GM19043 (cell line): Measurements from ENCODE around the gene ADAR.

Experiments used
- ATAC-seq: cut with Tn5 transposase; IDR thresholded peaks from one replicate; pipeline ENCODE4 v1.9.1; 2021; ENCODE audit warnings: low read depth; ENCODE audit not compliant: unreplicated experiment

The ADAR gene

GRCh38 chr1:154616659-154617345 lies 8.8 kb upstream of the ADAR start:
- ATAC-seq, result no peak

GRCh38 chr1:154615411-154615810 lies 7.4 kb upstream of the ADAR start:
- no peak for ATAC-seq

DNA sequence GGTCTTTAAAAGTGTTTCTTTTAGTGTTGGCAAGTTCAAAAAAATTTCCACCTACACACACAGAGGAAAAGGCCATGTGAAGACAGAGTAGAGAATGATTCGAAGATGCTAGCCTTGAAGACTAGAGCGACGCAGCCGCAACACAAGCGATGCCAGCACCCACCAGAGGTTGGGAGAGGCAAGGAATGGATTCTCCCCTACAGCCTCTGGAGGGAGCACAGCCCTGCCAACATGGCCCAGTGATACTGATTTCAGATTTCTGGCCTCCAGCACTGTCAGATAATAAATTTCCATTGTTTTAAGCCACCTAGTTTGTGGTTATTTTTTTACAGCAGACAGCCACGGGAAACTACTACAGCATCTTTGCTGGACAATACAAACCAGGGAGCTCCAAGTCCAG lies 6.9 kb upstream of the ADAR start:
- ATAC-seq, result no peak

DNA sequence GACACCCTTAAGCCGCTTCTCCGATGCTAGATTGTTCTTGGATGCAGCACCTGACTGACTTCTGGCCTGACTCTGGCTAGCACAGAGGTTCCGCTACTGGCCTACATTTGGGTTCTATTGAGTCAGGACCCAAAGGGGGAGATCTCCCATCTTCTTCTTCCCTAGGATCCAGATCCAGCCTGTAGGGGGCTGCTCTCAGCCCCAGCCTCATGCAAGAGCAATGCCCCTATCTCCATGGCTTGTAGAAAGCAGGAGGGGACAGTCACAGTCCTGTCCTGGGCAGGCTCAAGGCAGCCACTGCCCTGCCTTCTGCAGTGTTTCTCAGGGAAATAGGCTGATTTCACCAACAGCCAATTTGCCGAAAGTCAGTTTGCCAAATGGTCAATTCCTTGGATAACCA lies 6.3 kb upstream of the ADAR start:
- ATAC-seq, result no peak

- ATAC-seq, result no peak
Observed at GRCh38 chr1:154611150-154611862, 3.3 kb upstream of the ADAR start.

- ATAC-seq, result no peak
Observed at GRCh38 chr1:154609398-154610380, 1.7 kb upstream of the ADAR start.

DNA sequence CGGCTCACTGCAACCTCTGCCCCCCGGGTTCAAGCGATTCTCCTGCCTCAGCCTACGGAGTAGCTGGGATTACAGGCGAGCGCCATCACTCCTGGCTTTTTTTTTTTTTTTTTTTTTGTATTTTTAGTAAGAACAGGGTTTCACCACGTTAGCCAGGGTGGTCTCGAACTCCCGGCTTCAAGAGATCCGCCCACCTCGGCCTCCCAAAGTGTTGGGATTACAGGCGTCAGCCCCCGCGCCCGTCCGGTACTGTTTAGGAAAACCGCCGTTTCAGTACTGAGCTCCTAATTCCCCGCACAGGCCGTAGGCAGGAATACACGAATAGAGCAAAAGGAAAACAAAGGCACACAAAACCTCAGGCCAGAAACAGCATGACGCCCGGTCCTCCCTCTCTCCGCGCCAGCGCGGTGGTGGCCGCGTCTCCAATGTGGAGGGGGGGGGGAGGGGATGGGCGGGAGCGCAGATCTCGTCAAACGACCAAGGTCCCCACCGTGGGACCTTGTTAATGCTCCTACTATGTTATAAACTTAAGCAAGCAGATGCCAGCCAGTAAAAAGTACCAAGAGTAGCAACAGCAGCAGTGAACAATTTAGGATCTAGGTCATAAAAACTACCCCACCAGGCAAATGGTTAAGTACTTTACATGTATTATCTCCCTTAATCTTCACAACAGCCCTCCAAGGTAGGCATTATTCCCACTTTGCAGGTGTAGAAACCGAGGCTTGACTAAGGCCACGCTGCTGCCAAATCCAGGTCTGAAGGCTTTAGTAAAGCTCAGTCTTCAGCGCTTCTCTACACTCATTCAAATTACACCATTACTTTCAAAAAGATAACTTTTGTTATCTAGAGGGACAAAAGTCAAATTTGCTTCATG lies 648 bp upstream of the ADAR start:
- no peak for ATAC-seq

GRCh38 chr1:154607106-154607608 lies 829 bp downstream of the ADAR start:
- ATAC-seq, result no peak

GRCh38 chr1:154605534-154605933 lies 2.5 kb downstream of the ADAR start:
- ATAC-seq, result no peak

DNA sequence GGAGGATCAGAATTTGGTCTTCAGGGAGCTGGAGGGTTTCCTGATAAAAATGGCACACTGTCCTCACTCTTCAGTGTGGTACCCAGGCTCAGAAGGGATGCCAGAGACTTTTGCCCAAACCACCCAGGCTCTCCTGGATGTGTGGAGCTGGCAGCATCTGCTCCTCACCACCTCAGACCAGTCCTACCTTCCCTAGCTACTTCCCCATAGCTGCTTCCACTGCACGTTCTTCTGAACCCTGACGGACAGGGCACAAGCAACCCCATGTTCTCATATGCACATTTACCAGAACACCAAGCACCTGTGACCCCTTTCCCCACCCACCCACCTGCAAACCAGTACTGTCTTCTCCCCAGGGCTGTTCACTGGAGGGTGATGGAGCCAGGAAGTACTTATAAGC lies 4.7 kb downstream of the ADAR start:
- no peak for ATAC-seq

- ATAC-seq, result no peak
Observed at GRCh38 chr1:154599658-154600057, 8.3 kb downstream of the ADAR start.

DNA sequence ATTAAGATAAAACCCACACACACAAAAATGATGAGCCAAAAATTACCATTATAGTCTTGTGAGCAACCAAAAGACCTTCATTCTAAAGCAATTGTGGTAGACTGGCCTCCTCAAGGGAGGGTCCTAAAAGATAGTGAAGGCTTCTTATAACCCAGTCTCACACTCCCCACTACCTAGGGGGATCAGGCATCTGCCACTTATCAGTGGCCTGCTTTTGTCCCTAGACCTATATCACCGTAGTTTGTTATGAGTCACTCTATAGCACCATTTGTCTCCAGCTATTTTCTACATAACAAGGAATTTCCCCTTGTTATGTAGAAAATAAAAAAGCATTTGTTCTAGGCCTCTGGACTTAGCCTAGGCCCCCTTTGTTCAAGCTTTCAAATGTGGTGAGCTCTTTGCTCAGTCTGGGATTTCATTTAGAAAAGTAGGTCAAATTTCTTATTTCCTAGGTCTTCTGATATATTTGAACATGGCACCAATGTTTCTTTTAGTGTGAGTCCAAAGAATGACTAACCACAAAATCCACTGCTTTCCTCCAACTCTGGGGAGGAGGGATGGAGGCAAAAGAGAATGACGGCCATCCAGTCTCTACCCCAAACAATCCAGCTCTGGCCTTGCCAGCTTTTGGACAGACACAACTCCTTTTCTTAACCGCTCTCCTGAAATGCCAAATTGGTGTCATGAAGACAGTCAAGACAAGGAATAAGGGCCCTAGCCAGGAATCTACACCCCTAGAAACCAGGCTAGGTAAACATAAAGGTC lies 8.9 kb downstream of the ADAR start:
- ATAC-seq, result no peak

- no peak for ATAC-seq
Observed at GRCh38 chr1:154595621-154596020, 12.4 kb downstream of the ADAR start.

- ATAC-seq, result no peak
Observed at GRCh38 chr1:154594811-154595210, 13.2 kb downstream of the ADAR start.

DNA sequence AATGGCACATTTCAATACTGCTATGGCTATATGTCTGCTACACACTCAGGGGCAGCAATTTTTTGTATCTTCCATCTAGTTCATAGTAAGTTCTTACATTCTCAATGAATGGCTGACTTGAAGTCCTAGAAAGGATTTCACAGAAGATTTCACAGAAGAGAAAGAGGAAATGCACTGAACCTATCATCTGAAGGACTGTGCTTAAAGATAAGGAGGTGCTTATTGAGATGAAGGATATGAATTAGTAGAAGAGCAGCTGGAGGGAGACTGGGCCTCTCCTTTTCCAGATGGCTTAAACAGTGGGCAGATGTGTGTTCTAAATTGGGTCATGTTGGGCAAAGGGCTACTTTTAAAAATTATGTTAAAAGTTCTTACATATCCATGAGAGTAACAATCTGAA lies 14.6 kb downstream of the ADAR start:
- no peak for ATAC-seq

GRCh38 chr1:154591206-154591605 lies 16.8 kb downstream of the ADAR start:
- ATAC-seq, result no peak

GRCh38 chr1:154590756-154591155 lies 17.2 kb downstream of the ADAR start:
- ATAC-seq, result no peak

- no peak for ATAC-seq
Observed at GRCh38 chr1:154589780-154590179, 18.2 kb downstream of the ADAR start.

DNA sequence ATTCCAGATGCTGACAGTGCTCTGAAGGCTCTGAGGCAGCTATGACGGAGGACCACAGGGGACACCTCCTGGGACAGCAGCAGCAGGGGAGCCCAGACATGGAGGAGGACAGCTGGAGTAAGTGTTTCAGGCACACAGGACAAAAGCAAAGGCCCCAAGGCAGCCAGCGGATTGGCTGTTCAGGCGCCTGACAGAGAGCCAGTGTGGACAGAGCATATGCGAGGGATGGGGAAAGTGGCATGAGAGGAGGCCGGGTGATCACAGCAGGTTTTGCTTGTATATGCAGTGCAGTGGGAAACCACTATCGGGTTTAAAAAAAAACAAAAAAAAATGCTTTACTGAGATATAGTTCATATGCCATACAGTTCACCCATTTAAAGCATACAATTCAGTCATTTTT lies 21.3 kb downstream of the ADAR start:
- no peak for ATAC-seq
